IgD-negative memory B cell (primary cell): ENCODE results near the gene TSPO2. TPM values are rescaled to one million over a fixed set of nuclear protein-coding genes. Genes with fewer than 3 reads are reported as not detected.
A peak's percentile ranks its signal among the peaks of the same experiment; 100 is the strongest.

Experiments
- H3K27ac Mint-ChIP-seq, 3 donors: one replicate each; pipeline ENCODE4 v1.8.0; 2020 to 2022; ENCODE audit warnings: mild to moderate bottlenecking in 3 of 3, mixed read lengths in 3 of 3, moderate library complexity in 1 of 3
- H3K27me3 Mint-ChIP-seq: one replicate; pipeline ENCODE4 v1.8.0; 2021; ENCODE audit warnings: mixed read lengths
- H3K36me3 Mint-ChIP-seq: one replicate; pipeline ENCODE4 v1.8.0; 2020; ENCODE audit warnings: mild to moderate bottlenecking, mixed read lengths
- H3K4me1 Mint-ChIP-seq, 3 donors: one replicate each; pipeline ENCODE4 v1.8.0; 2020 to 2022; ENCODE audit warnings: mixed read lengths in 3 of 3, mild to moderate bottlenecking in 1 of 3
- H3K4me3 Mint-ChIP-seq, 4 donors: one replicate each; pipeline ENCODE4 v1.8.0; 2020 to 2022; ENCODE audit warnings: mild to moderate bottlenecking in 4 of 4, mixed read lengths in 4 of 4, moderate library complexity in 3 of 4
- H3K9me3 Mint-ChIP-seq, 3 donors: one replicate each; pipeline ENCODE4 v1.8.0; 2020 to 2021; ENCODE audit warnings: mixed read lengths in 3 of 3, mild to moderate bottlenecking in 1 of 3
- polyA plus RNA-seq: library from polyadenylated mRNA; unstranded; fragments of 300-500 nt; fragmentation: Illumina TruSeq; gene quantifications from one replicate; pipeline ENCODE4 v1.2.3, GENCODE V29; 2021

The TSPO2 gene
- polyA plus RNA-seq, 1 donor from 2014 or later: not detected

DNA sequence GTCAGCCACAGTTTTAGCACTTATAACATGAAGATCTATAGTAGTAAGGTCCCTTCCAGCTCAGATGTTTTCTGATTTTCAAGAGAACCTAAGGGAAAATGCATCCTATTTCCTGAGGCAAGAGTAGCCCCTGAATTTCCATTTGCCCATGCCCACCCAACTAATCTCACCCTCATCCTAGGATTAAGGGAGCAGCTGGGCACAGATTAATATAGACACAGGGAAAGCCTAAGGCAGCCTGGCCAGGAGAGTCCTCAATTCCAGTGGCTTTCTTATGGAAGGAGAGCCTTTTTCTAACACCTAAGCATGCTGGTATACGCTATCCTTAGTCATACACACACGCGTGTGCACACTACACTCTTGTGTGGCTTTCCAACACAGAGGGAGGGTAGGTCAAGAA is 12.2 kb downstream of the TSPO2 start:
- Mint-ChIP-seq H3K4me3 (no peak overlapping the region), H3K9me3 (no peaks in the 10 kb centered on the region), H3K27me3 (no peaks in the 10 kb centered on the region), H3K4me1 (peaks cover 6 to 17% (median 12%) of the 10 kb centered on the region in 3 donors), H3K36me3 (peaks cover 5% of the 10 kb centered on the region), H3K27ac (peak overlapping the region in 1 of 3 donors; percentile 28)

DNA sequence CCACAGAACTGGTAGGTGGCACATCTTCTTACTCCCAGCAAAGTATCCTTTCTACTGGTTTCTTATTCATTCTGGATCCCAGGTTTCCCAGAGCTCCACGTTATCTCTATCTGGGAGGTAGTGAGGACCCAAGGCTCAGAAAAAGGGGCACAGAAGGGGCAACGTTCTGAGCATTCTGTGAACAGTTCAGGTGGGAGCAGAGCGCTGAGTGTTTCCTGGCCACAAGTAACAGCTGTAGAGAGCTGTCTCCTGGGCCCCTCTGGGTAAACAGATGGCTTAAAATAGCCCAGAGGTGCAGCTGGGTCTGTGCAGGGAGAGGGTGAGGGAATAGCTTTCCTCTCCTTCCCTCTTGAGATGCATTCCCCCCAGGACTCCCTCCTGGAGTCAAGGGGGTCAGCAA is 12.9 kb downstream of the TSPO2 start:
- peaks cover 8% of the 10 kb centered on the region for H3K36me3 Mint-ChIP-seq
- H3K9me3 Mint-ChIP-seq: no peaks in the 10 kb centered on the region
- H3K4me1 Mint-ChIP-seq: peaks cover 6 to 17% (median 12%) of the 10 kb centered on the region in 3 donors
- H3K4me3 Mint-ChIP-seq: no peak overlapping the region
- H3K27me3 Mint-ChIP-seq: no peaks in the 10 kb centered on the region
- H3K27ac Mint-ChIP-seq: no peak overlapping the region

DNA sequence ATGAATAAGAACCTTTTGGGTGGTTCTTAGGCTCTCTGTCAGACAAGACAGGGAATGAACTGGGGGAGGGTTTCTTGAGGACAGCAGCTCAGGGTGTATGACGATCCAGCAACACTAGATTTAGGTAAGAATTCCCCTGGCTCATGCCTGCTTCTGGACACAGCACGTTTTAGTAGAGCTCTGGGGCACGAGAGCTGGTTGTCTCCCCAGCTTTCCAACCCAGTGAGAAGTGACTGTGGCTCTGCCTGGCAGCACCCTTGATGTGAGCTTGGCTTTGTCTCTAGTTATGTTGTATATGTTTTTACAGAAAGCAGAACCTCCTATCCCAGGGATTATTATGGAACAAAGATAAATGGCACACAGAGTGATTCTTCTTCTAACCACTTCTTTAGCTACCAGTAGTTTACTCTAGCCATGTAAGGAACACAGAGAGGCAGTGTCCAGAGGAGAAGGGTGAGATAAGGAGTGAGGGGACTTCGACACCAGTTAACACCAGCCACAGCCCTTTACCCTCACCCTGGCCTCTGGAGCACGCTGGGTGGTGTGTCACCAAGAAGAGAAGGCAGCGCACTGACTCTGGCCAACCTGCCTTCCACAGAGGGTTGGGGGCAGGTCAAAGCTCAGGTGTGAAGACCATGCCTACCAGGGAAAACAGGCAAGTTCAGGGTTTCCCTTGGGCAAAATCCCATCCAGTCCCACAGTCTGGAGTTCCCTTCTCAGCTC is 14.7 kb downstream of the TSPO2 start:
- Mint-ChIP-seq H3K4me3 (no peak overlapping the region), H3K9me3 (no peaks in the 10 kb centered on the region), H3K4me1 (peaks cover 3 to 9% (median 5%) of the 10 kb centered on the region in 3 donors), H3K36me3 (peaks cover 13% of the 10 kb centered on the region), H3K27me3 (no peaks in the 10 kb centered on the region), H3K27ac (peak overlapping the region in 1 of 3 donors; percentile 12)

DNA sequence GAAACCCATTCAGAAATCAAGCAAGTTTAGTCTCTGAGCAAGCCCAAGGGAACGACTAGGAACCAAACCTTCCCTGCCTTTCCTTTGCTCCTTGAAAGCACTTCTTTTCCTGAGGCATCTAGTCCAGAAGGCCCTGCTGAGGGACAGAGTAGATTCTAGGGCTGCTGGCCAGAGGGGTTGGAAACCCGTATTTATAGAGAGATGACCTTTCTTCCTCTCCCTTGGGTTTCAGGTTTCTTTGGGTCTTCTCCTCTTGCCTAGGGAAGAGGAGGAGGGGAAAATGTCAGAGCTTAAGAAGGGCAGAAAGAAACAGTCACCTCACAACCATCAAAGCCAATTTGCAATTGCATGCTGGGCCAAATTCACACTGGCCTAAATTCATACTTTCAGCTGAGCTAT is 16.5 kb downstream of the TSPO2 start:
- H3K27me3 Mint-ChIP-seq: no peaks in the 10 kb centered on the region
- H3K4me3 Mint-ChIP-seq: no peak overlapping the region
- no peaks in the 10 kb centered on the region for H3K9me3 Mint-ChIP-seq
- peaks cover 13% of the 10 kb centered on the region for H3K36me3 Mint-ChIP-seq
- H3K27ac Mint-ChIP-seq: no peak overlapping the region
- peaks cover 0 to 2% (median 1%) of the 10 kb centered on the region in 3 donors for H3K4me1 Mint-ChIP-seq

DNA sequence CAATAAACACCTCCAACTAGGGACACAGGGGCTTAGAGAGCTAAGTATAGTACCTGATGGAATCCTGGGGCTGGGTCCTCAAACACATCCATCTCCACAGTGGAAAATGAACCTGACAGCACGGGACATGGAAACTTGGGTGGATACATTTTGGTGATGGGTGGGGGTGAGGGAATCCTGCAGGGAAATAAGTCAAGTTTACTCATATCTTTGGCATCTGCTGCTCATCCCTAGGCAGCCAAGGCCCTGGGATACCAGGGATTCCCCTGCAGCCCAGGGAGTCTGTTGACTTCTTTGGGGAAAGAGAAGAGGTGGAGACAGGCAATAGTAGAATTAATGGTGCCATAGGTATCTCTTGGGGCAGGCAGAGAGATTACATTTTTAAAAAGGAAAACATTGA is 17.3 kb downstream of the TSPO2 start:
- H3K36me3 Mint-ChIP-seq: peaks cover 12% of the 10 kb centered on the region
- H3K4me3 Mint-ChIP-seq: no peak overlapping the region
- no peak overlapping the region for H3K27ac Mint-ChIP-seq
- peaks cover 0 to 2% (median 1%) of the 10 kb centered on the region in 3 donors for H3K4me1 Mint-ChIP-seq
- H3K27me3 Mint-ChIP-seq: no peaks in the 10 kb centered on the region
- H3K9me3 Mint-ChIP-seq: no peaks in the 10 kb centered on the region

DNA sequence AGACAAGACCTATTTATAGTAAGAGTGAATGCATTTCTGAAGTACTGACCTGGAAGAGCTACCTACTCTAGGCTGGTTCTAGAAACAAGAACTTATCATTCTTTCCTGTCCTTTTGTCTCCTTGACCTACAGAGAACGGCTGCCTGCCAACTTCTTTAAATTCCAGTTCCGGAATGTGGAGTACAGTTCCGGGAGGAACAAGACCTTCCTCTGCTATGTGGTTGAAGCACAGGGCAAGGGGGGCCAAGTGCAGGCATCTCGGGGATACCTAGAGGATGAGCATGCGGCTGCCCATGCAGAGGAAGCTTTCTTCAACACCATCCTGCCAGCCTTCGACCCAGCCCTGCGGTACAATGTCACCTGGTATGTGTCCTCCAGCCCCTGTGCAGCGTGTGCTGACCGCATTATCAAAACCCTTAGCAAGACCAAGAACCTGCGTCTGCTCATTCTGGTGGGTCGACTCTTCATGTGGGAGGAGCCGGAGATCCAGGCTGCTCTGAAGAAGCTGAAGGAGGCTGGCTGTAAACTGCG is 19.0 kb downstream of the TSPO2 start:
- no peaks in the 10 kb centered on the region for H3K9me3 Mint-ChIP-seq
- H3K27me3 Mint-ChIP-seq: no peaks in the 10 kb centered on the region
- H3K4me3 Mint-ChIP-seq: no peak overlapping the region
- H3K27ac Mint-ChIP-seq: no peak overlapping the region
- peaks cover 13% of the 10 kb centered on the region for H3K36me3 Mint-ChIP-seq
- H3K4me1 Mint-ChIP-seq: peaks cover 0 to 5% (median 0%) of the 10 kb centered on the region in 3 donors

DNA sequence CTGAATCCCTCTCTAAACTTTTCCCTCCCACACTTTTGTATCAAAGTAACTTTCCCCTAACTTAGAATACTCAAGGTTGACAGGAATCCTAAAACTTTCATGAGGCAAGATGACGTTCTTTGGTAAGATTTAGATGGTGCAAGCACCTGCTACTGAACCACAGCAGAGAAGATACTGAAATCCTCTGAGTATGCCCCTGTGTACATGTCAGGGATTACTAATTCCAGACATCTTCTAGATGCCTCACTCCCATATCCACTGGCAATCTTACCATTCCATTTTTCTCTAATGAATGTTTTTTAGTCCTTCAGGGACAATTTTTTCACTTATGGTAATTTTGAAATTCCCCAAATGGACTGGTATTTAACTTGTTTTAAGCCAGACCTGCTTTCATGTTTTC is 19.8 kb downstream of the TSPO2 start:
- Mint-ChIP-seq H3K9me3 (no peaks in the 10 kb centered on the region), H3K36me3 (peaks cover 13% of the 10 kb centered on the region), H3K27ac (no peak overlapping the region), H3K4me3 (no peak overlapping the region), H3K4me1 (peaks cover 5 to 8% (median 6%) of the 10 kb centered on the region in 3 donors), H3K27me3 (no peaks in the 10 kb centered on the region)

DNA sequence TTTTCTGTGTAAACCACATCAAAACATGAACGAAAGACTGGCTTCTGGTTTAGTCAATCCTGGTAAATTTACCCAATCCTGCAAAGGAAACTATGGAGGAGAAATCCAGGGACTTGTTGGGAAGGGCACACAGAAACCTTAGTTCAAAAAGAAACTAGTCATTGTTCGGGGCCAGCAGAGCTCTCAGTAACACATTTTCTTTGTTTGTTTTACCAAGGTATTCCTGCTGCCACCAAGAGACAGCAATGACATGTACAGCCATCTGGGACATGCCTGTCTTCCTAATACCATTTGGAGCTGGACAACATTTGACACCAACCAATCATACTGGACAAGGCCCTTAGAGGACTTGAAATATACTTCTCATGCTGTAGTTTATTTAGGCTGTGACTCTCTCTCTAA is 21.6 kb downstream of the TSPO2 start:
- Mint-ChIP-seq H3K36me3 (peaks cover 13% of the 10 kb centered on the region), H3K27ac (no peak overlapping the region), H3K4me1 (peaks cover 5 to 8% (median 6%) of the 10 kb centered on the region in 3 donors), H3K27me3 (no peaks in the 10 kb centered on the region), H3K9me3 (no peaks in the 10 kb centered on the region), H3K4me3 (no peak overlapping the region)

DNA sequence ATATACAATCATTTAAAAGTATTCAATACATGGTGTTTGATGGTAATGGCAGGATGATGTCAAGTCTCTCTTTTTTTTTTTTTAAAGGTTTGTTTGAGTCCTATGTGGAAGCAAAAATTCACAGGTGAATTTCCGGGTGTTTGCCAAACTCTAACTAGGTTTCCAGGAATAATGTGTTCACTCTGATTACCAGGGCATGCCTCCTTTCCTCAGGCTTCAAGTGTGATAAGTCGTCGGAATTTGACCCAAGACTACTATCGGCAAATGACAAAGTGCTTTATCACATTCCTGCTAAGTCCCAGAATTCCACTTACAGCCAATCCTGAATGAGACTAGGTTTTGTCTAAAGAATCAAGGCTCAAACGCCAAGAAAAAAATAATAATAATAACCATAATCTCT is 22.6 kb downstream of the TSPO2 start:
- no peak overlapping the region for H3K27ac Mint-ChIP-seq
- no peaks in the 10 kb centered on the region for H3K27me3 Mint-ChIP-seq
- H3K4me1 Mint-ChIP-seq: peaks cover 5 to 8% (median 6%) of the 10 kb centered on the region in 3 donors
- H3K36me3 Mint-ChIP-seq: peaks cover 12% of the 10 kb centered on the region
- H3K9me3 Mint-ChIP-seq: no peaks in the 10 kb centered on the region
- no peak overlapping the region for H3K4me3 Mint-ChIP-seq

DNA sequence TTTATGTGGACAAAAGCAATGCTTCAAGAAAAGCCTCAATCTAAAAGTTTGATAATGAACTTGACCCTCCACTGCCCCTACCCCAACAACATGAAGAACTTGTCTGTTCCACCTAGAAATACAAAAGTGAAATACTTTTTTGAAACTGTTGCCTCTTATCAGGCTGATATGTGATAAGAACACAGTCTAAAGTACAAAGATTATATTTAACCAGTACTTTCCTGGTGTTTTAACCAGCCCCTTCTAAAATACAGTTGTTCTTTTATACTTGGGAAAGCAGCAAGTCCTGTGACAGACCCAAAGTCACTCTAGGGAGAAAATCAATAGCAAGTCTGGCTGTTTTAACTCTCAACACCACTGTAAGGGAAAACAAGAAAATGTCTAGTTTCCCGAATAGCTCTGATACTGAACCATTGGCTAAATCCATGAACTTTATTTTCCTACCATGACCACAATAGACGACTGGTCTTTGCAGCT is 23.3 kb downstream of the TSPO2 start:
- Mint-ChIP-seq H3K9me3 (no peaks in the 10 kb centered on the region), H3K36me3 (peaks cover 6% of the 10 kb centered on the region), H3K27me3 (no peaks in the 10 kb centered on the region), H3K4me1 (peaks cover 5 to 9% (median 6%) of the 10 kb centered on the region in 3 donors), H3K4me3 (no peak overlapping the region), H3K27ac (no peak overlapping the region)

DNA sequence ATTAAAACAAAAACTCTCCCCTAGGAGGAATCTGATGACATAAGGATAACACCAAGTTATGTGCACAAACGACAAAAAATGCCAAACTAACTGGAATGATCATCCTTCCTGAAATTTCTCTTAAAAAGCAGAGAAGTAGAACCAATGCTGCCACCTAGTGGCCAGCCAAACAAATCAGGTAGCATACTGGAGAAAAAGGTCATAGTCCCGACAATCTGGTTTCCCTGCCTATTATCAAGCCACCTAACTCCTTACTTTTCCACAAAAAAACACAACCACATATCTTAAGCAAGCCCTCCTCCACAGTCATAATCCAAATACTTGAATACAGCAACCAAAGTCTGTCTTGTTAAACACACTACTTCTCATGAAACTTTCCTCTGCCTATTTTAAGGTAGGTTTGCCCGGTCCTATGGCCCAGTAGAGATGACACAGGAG is 24.6 kb downstream of the TSPO2 start:
- peak overlapping the region in 2 of 3 donors; percentile 2 to 63 for H3K27ac Mint-ChIP-seq
- peak overlapping the region in 1 of 4 donors; percentile 46 for H3K4me3 Mint-ChIP-seq
- H3K4me1 Mint-ChIP-seq: peaks cover 5 to 18% (median 14%) of the 10 kb centered on the region in 3 donors
- H3K9me3 Mint-ChIP-seq: no peaks in the 10 kb centered on the region
- peaks cover 4% of the 10 kb centered on the region for H3K36me3 Mint-ChIP-seq
- H3K27me3 Mint-ChIP-seq: no peaks in the 10 kb centered on the region

DNA sequence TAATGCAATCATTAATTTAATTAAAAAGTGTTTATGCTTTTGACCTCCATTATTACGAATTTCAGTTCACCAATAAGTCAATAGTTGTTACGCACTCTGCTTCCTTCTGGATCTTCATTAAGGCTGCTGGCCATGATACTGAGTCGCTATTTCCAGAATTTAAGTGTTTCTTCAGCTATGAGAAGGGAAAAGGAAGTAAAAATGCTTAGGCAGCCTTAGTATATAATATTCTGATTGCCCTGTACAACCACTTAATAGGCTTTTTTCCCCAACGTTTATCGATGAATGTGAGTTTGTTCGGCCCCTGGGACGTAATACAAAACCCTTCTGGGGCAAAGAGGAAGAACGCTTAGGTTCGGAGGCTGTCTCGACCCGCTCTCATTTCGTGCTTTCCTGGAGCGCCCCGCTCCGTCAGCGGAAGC is 29.2 kb downstream of the TSPO2 start:
- H3K4me3 Mint-ChIP-seq: peak overlapping the region; percentile 92 to 98 (median 98)
- H3K9me3 Mint-ChIP-seq: no peaks in the 10 kb centered on the region
- no peaks in the 10 kb centered on the region for H3K27me3 Mint-ChIP-seq
- H3K36me3 Mint-ChIP-seq: peaks cover 2% of the 10 kb centered on the region
- peaks cover 20 to 40% (median 39%) of the 10 kb centered on the region in 3 donors for H3K4me1 Mint-ChIP-seq
- H3K27ac Mint-ChIP-seq: peak overlapping the region; percentile 98 to 100 (median 99)

DNA sequence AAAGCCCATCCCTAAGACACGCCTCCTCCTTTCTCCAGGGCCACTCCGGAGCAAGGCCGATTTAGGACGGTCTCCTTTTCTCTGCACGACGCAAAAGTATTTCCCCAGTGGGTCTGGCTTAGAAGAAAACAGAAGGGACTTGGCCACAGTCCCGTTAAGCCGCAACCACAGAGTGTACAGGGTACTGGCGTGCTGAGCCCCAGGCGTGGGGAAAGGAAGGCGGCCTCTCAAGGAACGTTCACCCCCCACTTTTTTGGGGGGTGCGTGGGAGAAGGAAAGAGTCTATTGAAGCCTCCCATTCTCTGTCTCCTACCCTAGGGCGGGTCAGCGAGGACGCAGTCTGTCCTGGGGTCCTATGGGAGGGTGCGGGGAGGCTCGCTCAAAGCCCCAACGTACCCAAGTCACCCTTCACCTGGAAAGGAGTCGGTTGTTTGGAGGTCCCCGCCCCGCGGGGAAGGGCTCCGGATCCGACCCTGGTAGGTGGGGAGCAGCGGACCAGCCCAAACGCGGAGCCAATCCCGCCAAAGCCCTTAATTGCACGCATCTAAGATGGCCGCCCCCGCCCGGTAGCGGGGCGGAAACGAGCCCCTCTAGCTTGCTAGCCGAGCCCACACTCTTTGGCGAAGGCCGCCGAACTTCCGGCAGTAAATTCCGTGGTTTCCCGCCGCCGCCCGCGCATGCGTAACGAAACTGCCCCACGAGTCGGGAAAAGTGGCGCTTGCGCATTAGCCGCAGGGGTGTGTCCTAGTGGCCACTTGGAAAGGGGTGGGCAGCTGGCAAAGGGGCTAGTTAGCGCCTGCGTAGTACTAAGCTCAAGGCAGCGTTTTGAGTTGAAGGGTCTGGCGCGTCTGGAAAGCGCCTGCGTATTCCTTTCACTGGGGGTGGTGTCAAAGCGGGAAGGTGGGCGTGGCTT is 29.9 kb downstream of the TSPO2 start, which contains the start of gene OARD1:
Gene OARD1 (minus strand): TSS at position 434 of the 913 bp plus-strand sequence. CDS start 722 bp downstream, outside the sequence.
- H3K36me3 Mint-ChIP-seq: peaks cover 2% of the 10 kb centered on the region
- H3K4me3 Mint-ChIP-seq: peak within 1 kb of the TSS; percentile 96 to 98 (median 98)
- peak within 1 kb of the TSS; percentile 98 to 100 (median 99) for H3K27ac Mint-ChIP-seq
- H3K4me1 Mint-ChIP-seq: peaks cover 21 to 37% (median 33%) of the 10 kb centered on the region in 3 donors
- no peaks in the 10 kb centered on the region for H3K9me3 Mint-ChIP-seq
- H3K27me3 Mint-ChIP-seq: no peaks in the 10 kb centered on the region

DNA sequence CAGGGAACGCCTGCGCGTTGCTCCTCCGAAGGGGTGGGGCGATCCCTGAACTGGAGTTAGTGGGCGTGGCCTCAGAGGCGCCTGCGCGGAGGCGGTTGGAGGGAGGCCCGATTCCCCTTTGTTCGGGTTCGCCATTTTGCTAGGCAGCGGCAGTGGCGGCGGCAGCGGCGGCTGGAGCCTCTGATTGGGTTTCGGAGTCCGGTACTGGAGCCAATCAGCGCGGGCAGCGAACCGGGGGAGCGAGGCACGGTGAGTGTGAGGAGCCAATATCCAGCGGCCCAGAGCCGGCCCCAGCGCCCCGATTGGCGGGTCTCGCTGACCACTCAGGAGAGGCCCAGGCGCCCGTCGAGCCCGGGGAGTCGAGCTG is 30.6 kb downstream of the TSPO2 start, which contains the start of gene NFYA:
Gene NFYA (plus strand): TSS at position 139 of the 367 bp plus-strand sequence. CDS start 6,116 bp downstream, outside the sequence.
- H3K27ac Mint-ChIP-seq: peak within 1 kb of the TSS; percentile 98 to 100 (median 99)
- peaks cover 22 to 36% (median 33%) of the 10 kb centered on the region in 3 donors for H3K4me1 Mint-ChIP-seq
- H3K27me3 Mint-ChIP-seq: no peaks in the 10 kb centered on the region
- H3K9me3 Mint-ChIP-seq: no peaks in the 10 kb centered on the region
- H3K36me3 Mint-ChIP-seq: peaks cover 2% of the 10 kb centered on the region
- peak within 1 kb of the TSS; percentile 96 to 98 (median 98) for H3K4me3 Mint-ChIP-seq
